Measurements from ENCODE around the gene CKAP4. TPM values are rescaled to one million over a fixed set of nuclear protein-coding genes. Genes with fewer than 3 reads are reported as not detected.

CKAP4 gene
- total and polyA plus RNA-seq, 4 donors, result 13.1 to 28.0 (median 25.2) TPM

DNA sequence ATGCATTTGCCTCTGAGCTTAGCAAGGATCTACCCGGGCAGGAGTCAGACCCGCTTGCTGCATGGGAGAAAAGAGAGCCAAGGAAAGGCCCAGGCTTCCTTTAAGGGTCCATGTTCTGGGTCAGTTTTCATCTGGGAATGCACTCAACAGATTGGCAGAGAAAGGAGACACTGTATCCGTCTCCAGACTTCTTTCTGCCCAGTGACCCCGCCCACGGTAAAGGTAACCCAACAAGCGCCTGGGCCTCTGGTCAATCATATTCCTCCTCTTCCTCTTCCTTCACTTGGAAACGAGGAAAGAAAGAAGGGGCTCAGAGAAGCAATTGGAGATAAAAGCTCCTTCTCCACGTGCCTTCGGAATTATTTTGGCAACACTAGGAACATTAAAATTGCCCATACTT is 27.6 kb upstream of the CKAP4 start:
- peak overlapping the region in 1 of 2 donors; percentile 32 for H3K9ac ChIP-seq (ENCODE audit: low read depth in 1 of 2, low read length in 2 of 2)
- H3K27ac ChIP-seq (ENCODE audit: low read depth in 1 of 2, low read length in 2 of 2), result peak overlapping the region; percentile 86 to 94
- H3K4me3 ChIP-seq (ENCODE audit: low read depth in 1 of 3, low read length in 3 of 3), result no peak overlapping the region
- no peaks in the 10 kb centered on the region for H3K36me3 ChIP-seq (ENCODE audit: control insufficient read depth in 4 of 4, insufficient read depth in 3 of 4, low read depth in 1 of 4, low read length in 3 of 4)
- H3K9me3 ChIP-seq (ENCODE audit: control insufficient read depth in 4 of 4, low read length in 3 of 4), result no peaks in the 10 kb centered on the region
- WGBS, result 80% methylated on average over 9 of the region's 9 CpGs
- TF ChIP-seq RAD21 (IDR thresholded peaks at IDR 0.05) (no peak), NR2F2 (IDR thresholded peaks at IDR 0.05) (no peak), JUND (IDR thresholded peaks at IDR 0.05) (no peak), EGR1 (IDR thresholded peaks at IDR 0.05; ENCODE audit: low read depth in 2 of 2) (no peak), HNF4G (IDR thresholded peaks at IDR 0.05) (no peak), YY1 (IDR thresholded peaks at IDR 0.05) (no peak), FOXA2 (IDR thresholded peaks at IDR 0.05) (no peak), FOXA1 (IDR thresholded peaks at IDR 0.05) (no peak), RXRA (IDR thresholded peaks at IDR 0.05) (no peak), GABPA (IDR thresholded peaks at IDR 0.05 in 1 of 2, conservative IDR thresholded peaks at IDR 0.05 in 1 of 2) (no peak), HNF4A (conservative IDR thresholded peaks at IDR 0.05) (no peak), TAF1 (conservative IDR thresholded peaks at IDR 0.05) (no peak)
- TF ChIP-seq, protein P1, sequence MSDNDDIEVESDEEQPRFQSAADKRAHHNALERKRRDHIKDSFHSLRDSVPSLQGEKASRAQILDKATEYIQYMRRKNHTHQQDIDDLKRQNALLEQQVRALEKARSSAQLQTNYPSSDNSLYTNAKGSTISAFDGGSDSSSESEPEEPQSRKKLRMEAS (IDR thresholded peaks at IDR 0.05), result no peak
- TF ChIP-seq, protein P2, sequence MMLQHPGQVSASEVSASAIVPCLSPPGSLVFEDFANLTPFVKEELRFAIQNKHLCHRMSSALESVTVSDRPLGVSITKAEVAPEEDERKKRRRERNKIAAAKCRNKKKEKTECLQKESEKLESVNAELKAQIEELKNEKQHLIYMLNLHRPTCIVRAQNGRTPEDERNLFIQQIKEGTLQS (IDR thresholded peaks at IDR 0.05), result no peak
- TF ChIP-seq, protein P3, sequence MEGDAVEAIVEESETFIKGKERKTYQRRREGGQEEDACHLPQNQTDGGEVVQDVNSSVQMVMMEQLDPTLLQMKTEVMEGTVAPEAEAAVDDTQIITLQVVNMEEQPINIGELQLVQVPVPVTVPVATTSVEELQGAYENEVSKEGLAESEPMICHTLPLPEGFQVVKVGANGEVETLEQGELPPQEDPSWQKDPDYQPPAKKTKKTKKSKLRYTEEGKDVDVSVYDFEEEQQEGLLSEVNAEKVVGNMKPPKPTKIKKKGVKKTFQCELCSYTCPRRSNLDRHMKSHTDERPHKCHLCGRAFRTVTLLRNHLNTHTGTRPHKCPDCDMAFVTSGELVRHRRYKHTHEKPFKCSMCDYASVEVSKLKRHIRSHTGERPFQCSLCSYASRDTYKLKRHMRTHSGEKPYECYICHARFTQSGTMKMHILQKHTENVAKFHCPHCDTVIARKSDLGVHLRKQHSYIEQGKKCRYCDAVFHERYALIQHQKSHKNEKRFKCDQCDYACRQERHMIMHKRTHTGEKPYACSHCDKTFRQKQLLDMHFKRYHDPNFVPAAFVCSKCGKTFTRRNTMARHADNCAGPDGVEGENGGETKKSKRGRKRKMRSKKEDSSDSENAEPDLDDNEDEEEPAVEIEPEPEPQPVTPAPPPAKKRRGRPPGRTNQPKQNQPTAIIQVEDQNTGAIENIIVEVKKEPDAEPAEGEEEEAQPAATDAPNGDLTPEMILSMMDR (IDR thresholded peaks at IDR 0.05; ENCODE audit: low read depth, low read length, missing input control), result no peak
- TF ChIP-seq, protein P4, sequence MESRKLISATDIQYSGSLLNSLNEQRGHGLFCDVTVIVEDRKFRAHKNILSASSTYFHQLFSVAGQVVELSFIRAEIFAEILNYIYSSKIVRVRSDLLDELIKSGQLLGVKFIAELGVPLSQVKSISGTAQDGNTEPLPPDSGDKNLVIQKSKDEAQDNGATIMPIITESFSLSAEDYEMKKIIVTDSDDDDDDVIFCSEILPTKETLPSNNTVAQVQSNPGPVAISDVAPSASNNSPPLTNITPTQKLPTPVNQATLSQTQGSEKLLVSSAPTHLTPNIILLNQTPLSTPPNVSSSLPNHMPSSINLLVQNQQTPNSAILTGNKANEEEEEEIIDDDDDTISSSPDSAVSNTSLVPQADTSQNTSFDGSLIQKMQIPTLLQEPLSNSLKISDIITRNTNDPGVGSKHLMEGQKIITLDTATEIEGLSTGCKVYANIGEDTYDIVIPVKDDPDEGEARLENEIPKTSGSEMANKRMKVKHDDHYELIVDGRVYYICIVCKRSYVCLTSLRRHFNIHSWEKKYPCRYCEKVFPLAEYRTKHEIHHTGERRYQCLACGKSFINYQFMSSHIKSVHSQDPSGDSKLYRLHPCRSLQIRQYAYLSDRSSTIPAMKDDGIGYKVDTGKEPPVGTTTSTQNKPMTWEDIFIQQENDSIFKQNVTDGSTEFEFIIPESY (IDR thresholded peaks at IDR 0.05), result no peak
- TF ChIP-seq, protein P5, sequence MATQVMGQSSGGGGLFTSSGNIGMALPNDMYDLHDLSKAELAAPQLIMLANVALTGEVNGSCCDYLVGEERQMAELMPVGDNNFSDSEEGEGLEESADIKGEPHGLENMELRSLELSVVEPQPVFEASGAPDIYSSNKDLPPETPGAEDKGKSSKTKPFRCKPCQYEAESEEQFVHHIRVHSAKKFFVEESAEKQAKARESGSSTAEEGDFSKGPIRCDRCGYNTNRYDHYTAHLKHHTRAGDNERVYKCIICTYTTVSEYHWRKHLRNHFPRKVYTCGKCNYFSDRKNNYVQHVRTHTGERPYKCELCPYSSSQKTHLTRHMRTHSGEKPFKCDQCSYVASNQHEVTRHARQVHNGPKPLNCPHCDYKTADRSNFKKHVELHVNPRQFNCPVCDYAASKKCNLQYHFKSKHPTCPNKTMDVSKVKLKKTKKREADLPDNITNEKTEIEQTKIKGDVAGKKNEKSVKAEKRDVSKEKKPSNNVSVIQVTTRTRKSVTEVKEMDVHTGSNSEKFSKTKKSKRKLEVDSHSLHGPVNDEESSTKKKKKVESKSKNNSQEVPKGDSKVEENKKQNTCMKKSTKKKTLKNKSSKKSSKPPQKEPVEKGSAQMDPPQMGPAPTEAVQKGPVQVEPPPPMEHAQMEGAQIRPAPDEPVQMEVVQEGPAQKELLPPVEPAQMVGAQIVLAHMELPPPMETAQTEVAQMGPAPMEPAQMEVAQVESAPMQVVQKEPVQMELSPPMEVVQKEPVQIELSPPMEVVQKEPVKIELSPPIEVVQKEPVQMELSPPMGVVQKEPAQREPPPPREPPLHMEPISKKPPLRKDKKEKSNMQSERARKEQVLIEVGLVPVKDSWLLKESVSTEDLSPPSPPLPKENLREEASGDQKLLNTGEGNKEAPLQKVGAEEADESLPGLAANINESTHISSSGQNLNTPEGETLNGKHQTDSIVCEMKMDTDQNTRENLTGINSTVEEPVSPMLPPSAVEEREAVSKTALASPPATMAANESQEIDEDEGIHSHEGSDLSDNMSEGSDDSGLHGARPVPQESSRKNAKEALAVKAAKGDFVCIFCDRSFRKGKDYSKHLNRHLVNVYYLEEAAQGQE (IDR thresholded peaks at IDR 0.05), result no peak
- DNase-seq (ENCODE audit: low spot score), result no peak
- H3K4me1 ChIP-seq (ENCODE audit: control insufficient read depth in 4 of 4, insufficient read depth in 4 of 4, low read length in 3 of 4), result peaks cover 7 to 43% (median 27%) of the 10 kb centered on the region in 4 donors
- H3K27me3 ChIP-seq (ENCODE audit: control insufficient read depth in 4 of 4, insufficient read depth in 4 of 4, low read length in 3 of 4), result no peaks in the 10 kb centered on the region
